Panc1 (cell line): ENCODE results near the gene KCNN3. TPM values are rescaled to one million over a fixed set of nuclear protein-coding genes. Genes with fewer than 3 reads are reported as not detected.

Experiments
- ATAC-seq: fragments of 200-7000 bp; cut with Tn5 transposase; 2 replicates; pipeline ENCODE4 v1.9.1; 2020; ENCODE audit warnings: mild to moderate bottlenecking, moderate library complexity
- BruUV-seq: library from RNA; stranded (reverse); fragments of 400-500 nt; replicated peaks from 2 replicates; lab custom pipeline; 2021; lab: Mats Ljungman, UMichigan
- CTCF ChIA-PET: fragments of 300-600 bp; sonication (Branson Sonifier 250); formaldehyde crosslinking; loops from one replicate; lab custom pipeline; 2022; ENCODE audit warnings: antibody characterized with exemption; lab: Charles Lee
- POLR2A ChIA-PET: fragments of 300-600 bp; sonication (Branson Sonifier 250); formaldehyde crosslinking; loops from one replicate; lab custom pipeline; 2022; ENCODE audit warnings: antibody characterized with exemption; lab: Charles Lee
- DNase-seq: peaks from one replicate; pipeline ENCODE4 v3.0.0-alpha.2; 2010; ENCODE audit warnings: low read depth, low spot score
- H3K27ac ChIP-seq: 2 replicates; pipeline ENCODE4 v1.5.1; 2011; ENCODE audit warnings: mild to moderate bottlenecking, low read length, inconsistent platforms
- H3K27me3 ChIP-seq: fragments of 200-500 bp; sonication (Bioruptor generic); 2 replicates; pipeline ENCODE4 v1.6.0; 2014; ENCODE audit warnings: low read length, inconsistent platforms; ENCODE audit not compliant: control insufficient read depth, insufficient read depth
- H3K36me3 ChIP-seq: fragments of 200-500 bp; sonication (Bioruptor generic); 2 replicates; pipeline ENCODE4 v1.5.1; 2014; ENCODE audit warnings: inconsistent platforms, mild to moderate bottlenecking, low read length, moderate library complexity; ENCODE audit not compliant: control insufficient read depth, insufficient read depth
- H3K4me1 ChIP-seq: 2 replicates; pipeline ENCODE4 v1.5.1; 2011; ENCODE audit warnings: inconsistent platforms, mild to moderate bottlenecking, low read length, moderate library complexity; ENCODE audit not compliant: control insufficient read depth, insufficient read depth
- H3K4me3 ChIP-seq, 2 experiments: 2 replicates each; pipeline ENCODE4 v1.5.1; 2011 to 2012; ENCODE audit warnings: low read depth in 2 of 2, low read length in 2 of 2, mild to moderate bottlenecking in 2 of 2, inconsistent platforms in 1 of 2, moderate library complexity in 1 of 2
- H3K9me3 ChIP-seq: fragments of 200-500 bp; sonication (Bioruptor generic); 2 replicates; pipeline ENCODE4 v1.5.1; 2014; ENCODE audit warnings: low read depth, mild to moderate bottlenecking, inconsistent platforms, low read length, moderate library complexity; ENCODE audit not compliant: control insufficient read depth, insufficient read depth
- CTCF ChIP-seq: fragments of 450-650 bp; IDR thresholded peaks from 2 replicates; pipeline ENCODE4 v1.5.1; 2017; ENCODE audit warnings: mild to moderate bottlenecking
- POLR2AphosphoS5 ChIP-seq: IDR thresholded peaks from 2 replicates; pipeline ENCODE4 v1.6.1; 2012; ENCODE audit warnings: mild to moderate bottlenecking, low read depth, low read length, moderate library complexity
- REST ChIP-seq, 2 experiments: IDR thresholded peaks; 2 replicates each; pipeline ENCODE4 v1.6.1; 2011 to 2012; ENCODE audit warnings: low read depth in 2 of 2, control low read depth in 1 of 2, low read length in 1 of 2, mild to moderate bottlenecking in 1 of 2, moderate library complexity in 1 of 2; ENCODE audit not compliant: insufficient read depth in 1 of 2
- SIN3A ChIP-seq: IDR thresholded peaks from 2 replicates; pipeline ENCODE4 v1.6.1; 2012; ENCODE audit warnings: low read depth, mild to moderate bottlenecking, low read length, moderate library complexity, borderline replicate concordance; ENCODE audit not compliant: insufficient read depth
- TCF7L2 ChIP-seq: IDR thresholded peaks from 2 replicates; pipeline ENCODE4 v1.6.1; 2011; ENCODE audit warnings: mild to moderate bottlenecking, low read depth, low read length, inconsistent platforms
- in situ Hi-C: cut with HindIII; loops from 2 replicates; pipeline ENCODE4 v1.10.0; 2016; ENCODE audit warnings: low sequenced_read_pairs, low pct_unique_long_range_greater_than_20kb
- intact Hi-C: fragments of 100-400 bp; cut with micrococcal nuclease; formaldehyde crosslinking; loops from one replicate; pipeline ENCODE4 v1.10.0; 2022; ENCODE audit not compliant: unreplicated experiment
- total RNA-seq: library from RNA; stranded (reverse); gene quantifications from one replicate; pipeline ENCODE4 v1.2.1, GENCODE V29; 2021; ENCODE audit not compliant: unreplicated experiment

KCNN3 gene
- total RNA-seq, 1 experiment from 2014 or later: 0.05 TPM

DNA sequence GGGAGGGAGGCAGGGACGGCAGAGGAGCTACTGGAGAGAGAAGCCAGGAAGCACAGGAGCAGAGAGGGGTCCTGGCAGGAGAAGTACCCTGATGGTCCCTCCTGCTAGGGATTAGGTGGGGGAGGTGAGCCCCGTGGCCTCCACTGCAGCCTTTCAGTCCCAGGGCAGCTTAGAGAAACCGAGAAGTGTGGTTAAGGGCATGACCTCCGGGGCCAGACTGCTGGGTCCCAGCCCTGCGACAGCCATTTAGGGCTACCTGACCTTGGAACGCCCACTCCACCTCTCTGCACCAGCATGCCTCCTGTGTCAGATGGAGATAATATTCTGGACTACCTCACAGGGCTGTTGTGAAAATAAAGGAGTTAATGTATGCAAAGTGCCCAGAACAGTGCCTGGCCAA, 47.4 kb downstream of the KCNN3 start:
- H3K27ac ChIP-seq: no peak overlapping the region
- intact Hi-C loops (no loop called here), in situ Hi-C loops (no loop called here)
- TF ChIP-seq TCF7L2: no peak
- TF ChIP-seq SIN3A: no peak
- TF ChIP-seq REST (IDR thresholded peaks at IDR 0.05; ENCODE audit: insufficient read depth in 1 of 2, low read depth in 2 of 2, low read length in 1 of 2): no peak
- no peak for TF ChIP-seq POLR2AphosphoS5
- no peak for TF ChIP-seq CTCF
- H3K36me3 ChIP-seq: no peaks in the 10 kb centered on the region
- ATAC-seq (no peak), DNase-seq (no peak)
- H3K4me1 ChIP-seq: no peaks in the 10 kb centered on the region
- H3K27me3 ChIP-seq: no peaks in the 10 kb centered on the region
- CTCF ChIA-PET: no interaction called here
- no TSS peak for BruUV-seq
- H3K9me3 ChIP-seq: no peaks in the 10 kb centered on the region
- H3K4me3 ChIP-seq: no peak overlapping the region
- POLR2A ChIA-PET: no interaction called here

- TF ChIP-seq TCF7L2: no peak
- TF ChIP-seq POLR2AphosphoS5: no peak
- no peak for TF ChIP-seq SIN3A
- TF ChIP-seq REST (IDR thresholded peaks at IDR 0.05; ENCODE audit: insufficient read depth in 1 of 2, low read depth in 2 of 2, low read length in 1 of 2): no peak
- TF ChIP-seq CTCF: no peak
- H3K27me3 ChIP-seq: no peaks in the 10 kb centered on the region
Observed at GRCh38 chr1:154822233-154822632, 47.8 kb downstream of the KCNN3 start.

More at GRCh38 chr1:154822233-154822632, 47.8 kb downstream of the KCNN3 start:
- H3K36me3 ChIP-seq: no peaks in the 10 kb centered on the region
- in situ Hi-C loops: no loop called here
- ChIA-PET CTCF (no interaction called here), POLR2A (no interaction called here)
- intact Hi-C loops: no loop called here
- H3K4me1 ChIP-seq: no peaks in the 10 kb centered on the region
- no peak for ATAC-seq
- no peak for DNase-seq
- BruUV-seq: no TSS peak
- H3K4me3 ChIP-seq: no peak overlapping the region
- H3K9me3 ChIP-seq: no peaks in the 10 kb centered on the region
- no peak overlapping the region for H3K27ac ChIP-seq
